ENCODE data around the gene PKNOX2. TPM values are rescaled to one million over a fixed set of nuclear protein-coding genes. Genes with fewer than 3 reads are reported as not detected.

The PKNOX2 gene
- total RNA-seq, 1 experiment from 2014 or later, result not detected

GRCh38 chr11:125245299-125245698 lies 80.7 kb downstream of the PKNOX2 start:
- Mint-ChIP-seq H3K4me1 (ENCODE audit: low read depth, unreplicated experiment) (no peaks in the 10 kb centered on the region), H3K4me3 (ENCODE audit: low read depth, unreplicated experiment) (no peak overlapping the region), H3K36me3 (ENCODE audit: insufficient read depth, unreplicated experiment) (no peaks in the 10 kb centered on the region), H3K9me3 (ENCODE audit: low read depth, unreplicated experiment) (no peaks in the 10 kb centered on the region), H3K27me3 (ENCODE audit: unreplicated experiment) (peaks cover 81% of the 10 kb centered on the region), H3K27ac (ENCODE audit: unreplicated experiment) (no peak overlapping the region)
- BruUV-seq (replicated peaks), result no TSS peak
- CTCF ChIA-PET, result no interaction called here
- DNase-seq, result no peak
- intact Hi-C loops (cut with micrococcal nuclease; ENCODE audit: unreplicated experiment), result no loop called here
- no peak for TF ChIP-seq CTCF (IDR thresholded peaks at IDR 0.05; ENCODE audit: unreplicated experiment)

- CTCF ChIA-PET, result no interaction called here
- intact Hi-C loops (cut with micrococcal nuclease; ENCODE audit: unreplicated experiment), result no loop called here
- no TSS peak for BruUV-seq (replicated peaks)
- TF ChIP-seq CTCF (IDR thresholded peaks at IDR 0.05; ENCODE audit: unreplicated experiment), result no peak
- Mint-ChIP-seq H3K9me3 (ENCODE audit: low read depth, unreplicated experiment) (no peaks in the 10 kb centered on the region), H3K4me1 (ENCODE audit: low read depth, unreplicated experiment) (no peaks in the 10 kb centered on the region), H3K27ac (ENCODE audit: unreplicated experiment) (no peak overlapping the region), H3K4me3 (ENCODE audit: low read depth, unreplicated experiment) (no peak overlapping the region), H3K27me3 (ENCODE audit: unreplicated experiment) (peaks cover 78% of the 10 kb centered on the region), H3K36me3 (ENCODE audit: insufficient read depth, unreplicated experiment) (no peaks in the 10 kb centered on the region)
- DNase-seq, result no peak
Measured at GRCh38 chr11:125247431-125247830, 82.9 kb downstream of the PKNOX2 start.

- H3K27ac Mint-ChIP-seq (ENCODE audit: unreplicated experiment), result no peak overlapping the region
Measured at GRCh38 chr11:125250318-125251213, 86.0 kb downstream of the PKNOX2 start.

GRCh38 chr11:125251214-125251545 lies 86.6 kb downstream of the PKNOX2 start:
- Mint-ChIP-seq H3K9me3 (ENCODE audit: low read depth, unreplicated experiment) (no peaks in the 10 kb centered on the region), H3K4me1 (ENCODE audit: low read depth, unreplicated experiment) (no peaks in the 10 kb centered on the region), H3K27me3 (ENCODE audit: unreplicated experiment) (peaks cover 49% of the 10 kb centered on the region), H3K36me3 (ENCODE audit: insufficient read depth, unreplicated experiment) (no peaks in the 10 kb centered on the region), H3K27ac (ENCODE audit: unreplicated experiment) (no peak overlapping the region), H3K4me3 (ENCODE audit: low read depth, unreplicated experiment) (no peak overlapping the region)
- intact Hi-C loops (cut with micrococcal nuclease; ENCODE audit: unreplicated experiment), result no loop called here
- no TSS peak for BruUV-seq (replicated peaks)
- TF ChIP-seq CTCF (IDR thresholded peaks at IDR 0.05; ENCODE audit: unreplicated experiment), result no peak
- no peak for DNase-seq
- CTCF ChIA-PET, result no interaction called here

More at GRCh38 chr11:125250318-125251213, 86.0 kb downstream of the PKNOX2 start:
- H3K9me3 Mint-ChIP-seq (ENCODE audit: low read depth, unreplicated experiment), result no peaks in the 10 kb centered on the region
- intact Hi-C loops (cut with micrococcal nuclease; ENCODE audit: unreplicated experiment), result no loop called here
- TF ChIP-seq CTCF (IDR thresholded peaks at IDR 0.05; ENCODE audit: unreplicated experiment), result no peak
- H3K4me3 Mint-ChIP-seq (ENCODE audit: low read depth, unreplicated experiment), result no peak overlapping the region
- no peaks in the 10 kb centered on the region for H3K36me3 Mint-ChIP-seq (ENCODE audit: insufficient read depth, unreplicated experiment)
- H3K4me1 Mint-ChIP-seq (ENCODE audit: low read depth, unreplicated experiment), result no peaks in the 10 kb centered on the region
- DNase-seq, result no peak
- H3K27me3 Mint-ChIP-seq (ENCODE audit: unreplicated experiment), result peaks cover 52% of the 10 kb centered on the region
- no TSS peak for BruUV-seq (replicated peaks)
- CTCF ChIA-PET, result no interaction called here
